T47D (cell line): Measurements from ENCODE around the gene SNTB2.

Source experiments
- DNase-seq, 2 experiments: peaks; one replicate each; pipeline versions ENCODE4 v3.0.0 to v3.0.0-alpha.2; 2011 to 2012; ENCODE audit warnings: low read depth in 1 of 2, low spot score in 1 of 2
- JUND ChIP-seq: IDR thresholded peaks from 2 replicates; pipeline ENCODE4 v1.6.1; 2012; ENCODE audit warnings: low read depth
- in situ Hi-C: cut with HindIII; loops from 2 replicates; pipeline ENCODE4 v1.10.0; 2016; ENCODE audit warnings: low sequenced_read_pairs, low pct_unique_long_range_greater_than_20kb

The SNTB2 gene

GRCh38 chr16:69313469-69313868 is 126.5 kb downstream of the SNTB2 start:
- in situ Hi-C loops, result no loop called here
- TF ChIP-seq JUND, result no peak
- no peak for DNase-seq

DNA sequence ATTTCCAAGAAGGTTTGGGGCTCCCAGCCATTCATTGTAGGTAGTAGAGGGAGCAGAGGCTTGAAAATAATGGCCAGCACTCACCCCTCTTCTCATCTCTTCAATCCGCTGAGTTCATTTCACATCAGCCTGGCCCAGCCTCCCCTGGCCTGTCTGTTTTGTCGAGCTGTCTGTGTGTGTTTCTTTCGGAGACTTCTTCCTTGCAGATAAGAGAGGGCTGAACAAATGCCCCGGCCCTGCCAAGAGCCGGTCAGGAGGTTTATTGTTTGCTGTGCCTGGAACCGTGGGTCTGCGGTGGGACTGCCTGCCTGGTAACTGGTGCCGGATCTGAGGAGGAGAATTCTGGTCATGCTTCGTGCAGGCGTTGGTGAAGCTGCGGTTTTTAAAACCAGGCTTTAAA is 127.6 kb downstream of the SNTB2 start:
- DNase-seq, result no peak
- in situ Hi-C loops, result no loop called here
- TF ChIP-seq JUND, result no peak

DNA sequence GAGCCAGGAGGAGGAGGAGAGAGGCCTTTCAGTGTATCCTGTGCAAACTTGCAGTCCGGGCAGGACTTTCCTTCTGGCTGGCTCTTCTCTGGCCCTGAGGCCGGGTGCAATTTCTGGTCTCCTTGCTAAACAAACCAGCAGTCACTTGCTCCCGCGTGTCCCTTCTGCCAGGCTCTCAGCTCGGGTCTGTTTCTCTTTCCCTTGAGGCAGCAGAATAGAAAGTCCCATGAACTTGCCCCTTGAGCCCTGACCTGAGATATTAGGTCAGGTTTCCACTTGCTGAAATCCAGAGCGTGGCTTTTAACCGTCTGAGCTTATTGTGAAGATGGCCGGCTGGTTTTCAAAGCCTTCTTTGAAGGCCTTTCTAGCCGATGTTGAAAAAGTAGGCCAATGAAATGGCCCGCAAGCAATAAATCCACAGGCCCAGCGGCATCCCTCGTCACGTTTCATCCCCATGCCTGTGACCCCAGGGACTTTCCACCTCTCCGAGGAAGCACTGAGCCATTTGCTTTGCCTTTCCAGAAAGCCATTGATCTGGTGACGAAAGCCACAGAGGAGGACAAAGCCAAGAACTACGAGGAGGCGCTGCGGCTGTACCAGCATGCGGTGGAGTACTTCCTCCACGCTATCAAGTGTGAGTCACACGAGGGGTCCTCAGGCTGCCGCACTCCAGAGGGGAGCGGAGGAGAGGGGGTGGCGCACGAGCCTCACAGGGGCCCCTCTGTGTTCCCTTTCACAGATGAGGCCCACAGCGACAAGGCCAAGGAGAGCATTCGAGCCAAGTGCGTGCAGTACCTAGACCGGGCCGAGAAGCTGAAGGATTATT is 128.7 kb downstream of the SNTB2 start:
- in situ Hi-C loops, result no loop called here
- TF ChIP-seq JUND, result no peak

DNA sequence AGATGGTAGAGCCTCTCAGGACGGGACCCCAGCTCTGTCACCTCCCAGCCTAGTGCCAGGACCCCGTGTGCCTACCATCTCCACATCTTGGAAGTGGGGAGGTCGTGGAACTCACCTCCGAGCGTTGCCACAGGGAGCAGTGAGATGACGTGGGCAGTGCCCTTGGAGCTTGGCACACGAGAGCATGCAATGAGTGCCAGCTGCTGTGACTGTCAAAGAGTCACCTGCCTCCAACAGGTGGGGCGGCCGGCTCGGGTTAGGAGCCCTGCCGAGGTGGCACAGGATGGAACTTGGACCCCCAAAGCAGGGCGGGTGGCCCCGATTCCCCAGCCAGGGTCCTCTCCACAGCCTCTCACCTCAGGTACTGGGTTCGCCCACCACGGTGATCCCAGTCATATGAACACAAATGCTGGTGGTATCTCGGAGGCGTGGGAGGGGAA is 129.7 kb downstream of the SNTB2 start:
- no peak for TF ChIP-seq JUND
- DNase-seq, result no peak
- in situ Hi-C loops, result no loop called here

More for the DNA sequence above, 128.7 kb downstream of the SNTB2 start:
- DNase-seq, result no peak

- in situ Hi-C loops, result no loop called here
- no peak for TF ChIP-seq JUND
- no peak for DNase-seq
Measured at GRCh38 chr16:69318177-69318910, 131.4 kb downstream of the SNTB2 start.

- in situ Hi-C loops, result no loop called here
- TF ChIP-seq JUND, result no peak
- no peak for DNase-seq
Measured at GRCh38 chr16:69318911-69319289, 131.9 kb downstream of the SNTB2 start.

- in situ Hi-C loops, result no loop called here
- TF ChIP-seq JUND, result no peak
- no peak for DNase-seq
Measured at GRCh38 chr16:69319381-69319780, 132.4 kb downstream of the SNTB2 start.

DNA sequence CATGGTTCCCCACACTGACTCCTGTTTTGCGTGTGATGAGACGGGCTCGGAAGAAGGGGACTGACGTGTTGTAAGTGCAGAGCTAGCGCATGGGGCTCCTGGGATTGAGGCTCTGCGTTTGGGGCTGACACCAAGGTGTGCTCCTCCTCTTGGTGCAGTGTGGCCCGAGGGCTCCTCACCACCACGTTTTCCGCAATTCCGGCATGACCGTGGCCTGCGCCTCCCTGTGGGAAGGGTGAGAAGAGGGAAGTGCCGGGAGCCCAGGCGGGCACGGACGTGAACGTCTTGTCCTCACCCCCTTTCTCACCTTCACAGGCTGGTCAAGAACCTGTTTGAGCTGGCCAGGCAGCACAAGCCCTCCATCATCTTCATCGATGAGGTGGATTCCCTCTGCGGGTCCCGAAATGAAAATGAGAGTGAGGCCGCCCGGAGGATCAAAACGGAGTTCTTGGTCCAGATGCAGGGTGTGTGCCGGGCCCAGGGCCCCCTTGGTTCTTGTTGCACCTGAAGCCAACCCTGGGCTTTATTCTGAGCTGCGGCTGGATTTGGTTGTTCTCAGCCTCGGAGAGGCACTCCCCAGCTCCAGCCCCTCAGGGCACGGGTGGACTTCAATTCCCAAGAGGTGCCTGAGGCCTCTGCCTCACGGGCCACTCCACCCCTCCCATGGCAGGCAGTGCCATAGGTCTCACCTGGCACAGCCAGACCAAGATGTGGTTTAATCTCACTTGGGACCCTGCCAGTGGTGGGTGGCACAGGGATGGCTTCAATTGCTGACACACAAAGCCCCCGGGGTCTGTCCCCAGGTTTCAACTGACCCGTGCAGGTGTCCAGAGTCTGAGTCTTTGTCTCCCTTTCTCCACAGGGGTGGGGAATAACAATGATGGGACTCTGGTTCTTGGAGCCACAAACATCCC is 133.1 kb downstream of the SNTB2 start:
- no peak for TF ChIP-seq JUND
- no peak for DNase-seq
- in situ Hi-C loops, result no loop called here

GRCh38 chr16:69320740-69321073 is 133.7 kb downstream of the SNTB2 start:
- DNase-seq, result no peak
- in situ Hi-C loops, result no loop called here
- TF ChIP-seq JUND, result no peak

- DNase-seq, result no peak
- no peak for TF ChIP-seq JUND
- in situ Hi-C loops, result no loop called here
Measured at GRCh38 chr16:69321080-69321479, 134.1 kb downstream of the SNTB2 start.

- no peak for TF ChIP-seq JUND
- in situ Hi-C loops, result no loop called here
- no peak for DNase-seq
Measured at GRCh38 chr16:69322343-69322742, 135.4 kb downstream of the SNTB2 start.

DNA sequence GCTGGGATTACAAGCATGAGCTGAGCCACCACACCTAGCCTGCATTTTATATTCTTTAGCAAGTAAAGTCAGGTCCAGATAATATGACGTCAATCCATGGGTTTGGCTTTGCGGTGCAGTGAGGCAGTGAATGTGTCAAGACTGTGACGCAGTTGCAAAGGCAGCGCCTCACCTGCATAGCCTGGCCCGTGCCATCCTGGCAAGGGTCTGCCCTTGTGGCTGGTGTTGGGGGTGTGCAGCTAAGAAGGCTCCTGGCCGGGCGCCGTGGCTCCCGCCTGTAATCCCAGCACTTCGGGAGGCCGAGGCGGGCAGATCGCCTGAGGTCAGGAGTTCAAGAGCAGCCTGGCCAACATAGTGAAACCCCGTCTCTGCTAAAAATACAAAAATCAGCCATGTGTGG is 136.5 kb downstream of the SNTB2 start:
- no peak for TF ChIP-seq JUND
- in situ Hi-C loops, result no loop called here
- DNase-seq, result no peak
